Suppressor macrophage treated with lipopolysaccharide for 1 hour (primary cell): Measurements from ENCODE around the gene CITED1.

ENCODE experiments used
- DNase-seq, 3 donors: peaks; one replicate each; pipeline ENCODE4 v3.0.0-alpha.2; 2020 to 2022

CITED1 gene

DNA sequence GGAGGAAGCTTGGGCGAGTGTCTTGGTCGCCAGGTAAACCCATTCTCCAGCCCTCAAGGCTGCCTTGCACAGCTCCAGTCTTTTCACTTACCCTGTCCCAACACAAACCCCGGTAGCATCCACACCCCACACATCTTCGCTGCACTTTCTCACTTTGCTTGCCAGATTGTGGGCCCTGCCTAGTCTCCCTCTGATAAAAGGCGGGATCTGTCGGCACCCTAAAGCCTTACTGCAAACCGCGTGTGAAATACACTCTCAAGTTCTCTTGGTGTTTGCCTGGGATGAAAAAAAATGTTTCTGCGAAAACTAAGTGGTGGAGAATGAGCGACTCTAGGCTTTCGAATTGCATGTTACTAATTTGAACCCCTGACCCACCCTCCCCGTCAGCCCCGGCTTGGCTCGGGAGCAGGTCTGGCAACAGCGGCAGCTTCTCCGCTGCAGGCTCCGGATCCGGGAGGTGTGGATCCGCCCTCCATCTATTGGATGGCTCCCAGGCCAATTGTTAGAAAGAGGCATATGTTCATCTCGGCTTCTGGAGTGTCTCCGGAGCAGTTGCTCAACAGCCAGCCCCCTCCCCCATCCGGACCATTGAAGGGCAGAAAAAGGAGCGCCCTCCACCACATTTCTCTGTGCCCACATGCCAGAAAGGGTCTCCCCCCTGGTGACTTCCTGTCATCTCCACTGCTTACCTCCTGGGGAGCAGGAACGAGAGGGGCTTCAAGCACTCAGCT, 3.0 kb upstream of the CITED1 start:
- DNase-seq, result peak; percentile 38 to 57 (median 49)

DNA sequence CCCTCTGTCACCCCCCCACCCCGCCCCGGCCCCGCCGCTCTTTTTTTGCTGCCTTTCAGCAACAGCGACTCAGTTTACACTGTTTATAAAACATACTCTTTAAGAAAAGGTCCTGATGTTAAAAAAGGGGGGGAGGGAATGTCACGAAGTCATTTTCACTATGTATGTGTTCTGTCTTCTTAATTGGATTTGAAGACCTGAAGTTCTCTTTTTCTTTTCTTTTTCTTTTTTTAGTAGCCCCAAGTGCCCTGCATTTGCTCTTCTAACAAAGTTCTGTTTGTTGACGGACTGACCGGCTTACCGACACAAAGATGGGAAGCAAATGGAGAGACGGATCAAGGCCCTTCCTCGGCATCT, 2.5 kb upstream of the CITED1 start:
- no peak for DNase-seq

DNA sequence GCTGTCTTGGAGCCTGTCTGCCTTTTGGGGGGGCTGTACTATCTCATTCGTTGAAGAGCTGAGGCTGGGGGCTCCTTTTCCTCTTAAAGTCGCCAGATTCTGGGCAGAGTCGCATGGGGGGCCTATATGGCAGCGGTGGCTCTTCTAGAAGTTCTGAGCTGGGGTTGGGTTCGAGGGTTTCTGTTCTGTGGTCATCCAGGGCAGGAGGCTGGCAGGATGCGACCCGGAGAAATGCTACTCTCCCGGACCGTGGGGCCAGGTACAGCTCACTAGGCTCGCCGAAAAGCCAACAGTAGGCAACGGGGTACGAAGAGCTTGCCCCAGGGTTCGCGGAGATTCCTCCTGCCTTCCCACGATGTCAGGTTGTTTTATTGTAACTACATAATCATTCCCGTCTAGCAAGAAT, 1.9 kb upstream of the CITED1 start:
- DNase-seq, result peak in 1 of 3 donors; percentile 3

DNA sequence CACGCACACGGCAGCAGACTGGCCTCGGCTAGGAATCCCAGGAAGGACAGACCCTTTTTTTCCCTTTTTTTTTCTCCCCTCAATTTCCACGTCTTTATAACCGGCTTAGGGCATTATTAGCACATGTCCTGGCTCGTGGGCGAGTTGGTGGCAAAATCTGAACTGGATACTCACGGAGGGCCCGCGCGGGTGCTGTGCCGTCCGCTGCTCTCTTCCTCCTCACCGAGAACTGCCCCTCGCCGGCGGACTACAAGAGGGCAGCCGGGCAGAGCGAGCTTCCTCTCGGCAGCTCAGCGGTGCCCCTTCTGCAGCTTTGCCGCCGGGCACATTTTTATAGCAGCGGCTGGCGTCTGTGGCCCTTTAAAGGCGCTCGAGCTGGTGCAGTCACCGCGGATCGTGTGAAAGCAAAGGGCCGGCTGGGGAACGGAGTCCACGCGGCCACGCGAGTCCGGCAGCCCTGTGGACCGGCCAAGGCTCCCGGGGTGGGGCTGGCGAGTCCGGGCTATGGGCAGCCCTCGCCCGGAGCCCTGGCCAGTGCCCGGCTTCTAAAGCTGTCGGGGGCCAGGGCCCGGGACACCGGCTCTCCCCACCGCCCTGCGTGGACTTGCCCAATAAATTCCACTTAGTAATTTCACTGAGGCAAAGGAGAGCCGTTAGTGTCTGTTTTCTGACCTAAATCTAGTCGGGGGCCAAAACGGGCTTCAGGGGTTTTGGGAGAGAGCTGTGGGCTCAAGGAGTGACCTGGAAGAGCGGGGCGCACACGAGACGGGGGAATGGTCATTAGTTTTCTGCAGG, 1.3 kb upstream of the CITED1 start:
- peak; percentile 68 to 80 (median 75) for DNase-seq

DNA sequence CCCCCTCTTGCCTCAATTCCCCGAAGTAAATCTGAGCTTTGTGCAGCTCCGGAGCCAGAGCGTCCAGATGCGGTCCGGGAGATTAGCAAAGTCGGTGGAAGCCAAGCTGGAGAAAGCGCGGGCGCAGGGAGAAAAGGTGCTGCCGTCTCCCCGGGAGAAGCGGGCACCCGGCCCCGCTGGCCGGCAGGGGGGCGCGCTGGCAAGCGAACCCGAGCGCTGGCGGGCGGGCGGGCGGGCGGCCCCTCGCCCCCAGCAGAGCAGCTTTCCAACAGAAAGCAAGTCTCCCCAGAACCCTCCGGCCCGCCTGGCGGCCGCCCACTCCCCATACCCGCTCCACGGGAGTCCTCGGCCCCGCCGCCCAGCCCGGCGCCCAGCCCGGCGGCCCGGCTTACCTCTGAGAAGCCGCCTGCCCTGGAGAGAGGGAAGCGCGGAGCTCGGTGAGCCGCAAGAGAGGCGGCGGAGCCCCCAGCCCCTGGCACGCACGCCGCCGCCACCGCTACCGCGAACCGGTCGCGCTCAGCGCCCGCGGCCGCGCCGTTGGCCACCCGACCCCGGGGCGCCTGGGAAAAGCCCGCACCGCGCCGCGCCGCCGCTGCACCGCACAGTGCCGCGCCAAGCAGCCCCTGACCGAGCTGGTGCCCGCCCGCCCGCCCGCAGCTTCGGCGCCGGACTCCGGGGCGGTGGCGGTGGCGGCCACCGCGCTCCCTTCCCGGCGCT, 529 bp upstream of the CITED1 start:
- peak in 1 of 3 donors; percentile 27 for DNase-seq

DNA sequence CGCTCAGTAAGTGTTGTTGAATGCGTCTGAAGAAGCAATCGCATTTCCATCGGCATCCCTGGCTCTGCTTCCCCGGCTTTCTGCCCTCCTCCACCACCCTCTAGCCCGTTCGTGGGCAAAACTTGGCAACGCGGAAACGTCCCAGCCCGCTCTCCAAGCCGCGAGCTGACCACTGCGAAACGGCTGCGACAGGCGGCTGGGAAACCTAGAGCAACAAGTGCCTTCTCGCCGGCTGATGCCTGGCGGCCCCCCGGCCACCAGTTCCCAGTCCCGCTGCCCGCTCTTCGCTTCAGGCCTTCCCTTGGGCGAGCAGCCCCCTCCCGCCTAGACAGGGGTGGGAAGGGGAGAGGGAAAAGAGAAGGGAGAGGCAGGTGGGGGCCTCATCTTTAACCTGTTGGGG, 837 bp downstream of the CITED1 start:
- peak in 1 of 3 donors; percentile 5 for DNase-seq

DNA sequence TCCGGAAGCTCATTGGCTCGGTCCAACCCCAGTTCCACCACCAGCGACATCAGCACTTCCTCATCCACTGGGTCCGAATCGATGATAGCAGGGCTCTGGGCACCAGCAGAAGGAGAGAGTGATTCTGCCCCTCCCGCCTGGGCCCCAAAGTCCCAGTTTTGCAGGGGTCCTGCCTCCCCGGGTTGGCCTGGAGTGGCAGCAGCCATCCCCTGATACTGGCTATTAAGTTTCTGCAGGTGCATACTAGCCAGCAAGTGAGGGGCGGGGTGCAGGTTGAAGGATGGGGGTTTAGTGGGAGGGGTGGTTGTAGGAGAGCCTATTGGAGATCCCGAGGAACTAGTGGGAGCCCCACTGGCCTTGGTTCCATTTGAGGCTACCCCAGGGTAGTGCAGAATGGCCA, 3.9 kb downstream of the CITED1 start:
- DNase-seq, result no peak

DNA sequence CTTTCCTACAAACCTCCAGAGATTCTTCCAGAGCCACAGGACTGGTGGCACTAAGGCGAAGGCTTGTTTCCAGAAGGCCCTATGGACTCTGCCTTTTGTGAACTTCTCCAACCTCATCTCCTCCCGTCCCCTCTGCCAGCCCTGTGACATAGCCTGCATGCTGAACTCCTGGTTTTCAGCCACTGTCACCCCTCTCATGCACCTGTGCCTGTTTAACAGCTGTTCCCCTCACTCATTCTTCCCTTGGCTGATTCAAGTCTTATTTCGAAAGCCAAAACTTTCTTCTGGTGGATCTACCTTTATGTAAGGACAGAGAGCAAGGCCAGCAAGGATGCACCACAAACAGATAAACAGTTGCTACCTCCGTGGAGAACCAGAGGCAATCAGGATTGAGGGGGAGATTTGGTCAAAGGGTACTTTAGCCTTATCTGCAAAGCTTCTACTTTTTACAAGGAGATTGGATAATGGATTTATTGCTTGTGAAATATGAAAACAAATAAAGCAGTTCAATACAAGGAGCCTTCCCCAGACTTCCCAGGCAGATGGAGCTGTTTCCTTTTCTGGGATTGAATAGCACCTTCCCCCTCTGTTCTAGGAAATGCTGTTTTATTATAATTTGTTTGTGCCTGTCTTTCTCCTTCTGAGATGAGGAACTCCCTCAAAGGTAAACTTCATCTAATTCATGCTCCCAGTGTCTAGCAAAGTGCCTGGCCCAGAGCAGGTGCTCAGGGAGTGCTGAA, 5.7 kb downstream of the CITED1 start:
- no peak for DNase-seq

DNA sequence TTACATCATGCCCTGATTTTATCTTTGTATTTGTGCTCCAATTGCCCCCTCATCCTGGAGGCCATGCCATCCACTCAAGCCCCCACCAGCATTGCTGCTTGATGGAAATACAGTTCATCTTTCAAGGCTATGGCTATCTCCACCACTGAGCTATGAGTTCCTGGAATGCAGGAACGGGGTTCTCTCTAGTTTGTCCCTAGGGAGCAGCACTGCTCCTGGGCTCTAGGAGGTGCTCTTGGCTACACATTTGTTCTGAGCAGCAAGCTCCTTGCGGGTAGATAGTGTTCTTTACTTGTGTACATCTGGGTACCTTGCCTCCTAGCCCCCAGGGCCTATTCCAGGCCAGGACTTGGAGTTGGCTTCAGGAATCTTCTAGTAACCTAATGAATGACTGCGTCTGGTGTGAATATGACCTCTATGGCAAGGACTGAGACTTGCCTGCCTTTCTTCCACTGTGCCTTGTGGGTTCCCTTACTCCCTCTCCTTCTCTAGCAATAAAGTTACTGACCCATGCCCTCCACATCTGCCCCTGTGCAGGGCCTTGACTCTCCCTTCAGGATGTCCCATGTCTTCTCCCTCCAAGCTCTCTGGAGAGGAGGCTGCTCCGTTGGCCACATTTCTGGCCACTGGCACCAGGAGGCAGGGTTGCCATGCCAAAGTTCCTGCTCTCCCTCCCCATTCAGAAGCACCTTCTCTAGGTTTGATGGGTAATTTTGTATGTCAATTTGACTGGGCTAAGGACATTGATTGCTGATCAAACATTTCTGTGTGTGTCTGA, 7.6 kb downstream of the CITED1 start:
- peak; percentile 39 to 47 (median 39) for DNase-seq

DNA sequence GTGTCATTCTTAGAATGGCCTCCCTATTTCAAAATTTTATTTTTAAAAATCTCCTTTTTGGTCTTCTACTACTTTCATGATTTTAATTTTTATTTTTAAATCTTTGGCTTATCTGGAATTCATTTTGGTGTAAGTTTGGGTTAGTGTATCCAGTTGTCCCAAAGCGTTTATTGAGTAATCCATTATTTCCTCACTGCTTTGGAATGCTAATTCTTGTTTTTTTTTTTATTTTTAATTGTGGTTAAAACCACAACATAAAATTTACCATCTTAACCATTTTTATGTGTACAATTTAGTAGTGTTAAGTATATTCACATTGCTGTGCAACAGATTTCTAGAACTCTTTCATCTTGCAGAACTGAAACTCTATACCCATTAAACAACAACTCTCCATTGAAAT, 8.7 kb downstream of the CITED1 start:
- DNase-seq, result no peak

DNA sequence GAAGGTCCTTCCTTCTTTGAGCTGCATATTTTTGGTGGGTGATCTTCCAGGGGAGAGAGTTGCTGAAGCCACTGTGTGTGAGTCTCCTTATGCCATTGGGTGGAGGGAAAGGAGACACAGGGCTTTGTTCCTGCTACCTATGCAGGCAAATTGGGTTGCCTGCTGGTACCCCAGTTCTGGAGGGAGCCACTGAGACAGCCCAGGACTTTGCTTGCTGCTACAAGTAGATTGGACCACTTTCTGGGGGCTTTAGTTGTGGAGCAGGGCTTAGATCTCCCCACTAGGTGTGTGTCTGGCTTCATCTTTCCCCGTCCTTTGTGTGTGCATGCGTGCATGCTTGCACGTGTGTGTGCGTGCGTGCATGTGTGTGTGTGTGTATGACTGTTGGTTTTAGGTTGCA, 10.0 kb downstream of the CITED1 start:
- no peak for DNase-seq

DNA sequence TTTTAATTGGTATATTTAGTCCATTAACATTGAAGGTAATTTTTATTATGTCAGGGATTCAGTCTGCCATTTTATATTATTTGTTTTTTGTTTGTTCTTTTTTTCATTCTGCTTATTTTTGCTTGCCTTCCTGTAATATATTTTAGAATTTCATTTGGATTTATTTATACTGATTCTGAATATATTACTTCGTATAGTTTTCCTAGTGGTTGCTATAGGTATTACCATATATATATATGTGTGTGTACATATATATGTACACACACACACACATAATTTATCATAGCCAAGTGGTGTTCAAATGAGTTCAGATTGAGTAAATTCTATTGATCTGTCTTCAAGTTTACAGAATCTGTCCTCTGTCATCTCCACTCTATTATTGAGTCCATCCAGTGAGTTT, 11.2 kb downstream of the CITED1 start:
- DNase-seq, result no peak

DNA sequence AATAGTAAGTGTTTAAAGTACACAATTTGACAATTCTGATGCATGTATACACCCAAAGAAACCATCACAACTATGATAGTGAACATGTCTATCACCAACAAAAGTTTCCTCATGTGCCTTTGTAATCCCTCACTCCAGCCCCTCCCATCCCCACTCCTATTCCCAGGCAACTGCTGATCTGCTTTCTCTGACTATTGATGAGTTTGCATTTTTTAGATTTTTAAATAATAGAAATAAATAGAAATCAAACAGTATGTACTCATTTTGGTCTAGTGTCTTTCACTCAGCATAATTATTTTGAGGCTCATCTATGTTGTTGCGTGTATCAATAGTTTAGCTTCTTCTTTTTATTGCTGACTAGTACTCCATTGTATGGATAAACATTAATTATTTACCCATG, 23.4 kb downstream of the CITED1 start:
- no peak for DNase-seq

DNA sequence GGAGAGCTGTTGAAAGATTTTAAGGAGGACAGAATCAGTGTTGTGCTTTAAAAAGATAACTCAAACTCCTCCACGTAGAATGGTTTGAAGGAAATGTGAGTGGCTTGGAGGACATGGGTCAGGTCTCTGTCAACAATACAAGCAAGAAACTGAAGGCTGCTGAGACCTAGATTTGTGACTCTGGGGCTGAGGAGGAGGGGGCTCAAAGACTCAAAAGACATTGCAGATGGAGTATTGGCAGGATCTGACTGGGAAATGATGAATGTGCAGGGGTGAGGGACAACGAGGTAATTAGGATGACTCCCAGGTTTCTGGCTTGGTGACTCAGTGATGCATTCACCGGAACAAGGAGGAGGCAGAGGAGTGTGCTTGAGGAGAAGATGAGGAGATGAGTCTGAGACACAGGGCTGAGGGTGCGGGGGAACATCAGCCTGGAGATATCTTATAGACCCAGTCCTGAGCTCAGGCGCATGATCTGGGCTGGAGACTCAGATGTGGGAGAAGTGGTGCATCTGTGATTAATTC, 25.3 kb downstream of the CITED1 start:
- DNase-seq, result no peak

DNA sequence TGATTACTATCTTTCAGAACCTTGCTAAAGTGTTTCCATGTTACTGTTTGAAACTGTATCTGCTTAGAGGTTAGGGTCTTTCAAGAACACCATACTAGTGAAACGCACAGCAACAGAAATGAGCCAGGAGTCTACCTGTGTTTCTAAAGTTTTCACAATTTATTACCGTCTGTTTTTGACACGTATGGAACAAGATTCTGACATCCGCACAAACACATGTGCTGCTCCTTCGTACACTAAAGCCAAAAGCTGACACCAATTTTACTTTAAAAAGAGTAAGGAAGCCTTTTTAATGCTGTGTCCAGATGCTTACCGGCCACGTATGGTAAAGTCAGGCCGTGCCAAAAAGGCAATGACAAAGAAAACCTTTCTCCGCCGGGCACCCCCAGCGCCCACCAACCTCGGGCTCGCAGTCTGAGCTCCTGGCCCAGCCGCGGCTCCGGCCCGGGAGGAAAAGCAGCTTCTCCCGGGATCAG, 29.2 kb downstream of the CITED1 start:
- no peak for DNase-seq

DNA sequence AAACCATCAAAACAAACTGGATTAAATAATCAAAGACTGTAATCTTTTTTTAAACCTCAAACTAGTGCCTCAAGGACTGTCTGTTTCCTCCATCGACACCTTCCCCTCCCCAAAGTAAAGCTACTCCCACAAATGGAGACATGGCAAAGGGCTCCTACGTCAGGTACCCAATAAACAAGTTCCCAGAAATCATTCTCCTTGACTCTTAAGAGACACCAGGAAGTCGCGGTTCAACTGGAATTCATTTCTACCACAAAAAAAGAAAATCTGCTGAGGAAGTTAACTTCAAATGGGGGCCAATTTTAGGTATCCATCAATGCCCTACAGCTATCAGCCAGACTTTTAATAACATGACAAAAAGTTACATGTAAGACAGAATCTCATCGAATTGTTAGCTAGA, 31.2 kb downstream of the CITED1 start:
- no peak for DNase-seq

DNA sequence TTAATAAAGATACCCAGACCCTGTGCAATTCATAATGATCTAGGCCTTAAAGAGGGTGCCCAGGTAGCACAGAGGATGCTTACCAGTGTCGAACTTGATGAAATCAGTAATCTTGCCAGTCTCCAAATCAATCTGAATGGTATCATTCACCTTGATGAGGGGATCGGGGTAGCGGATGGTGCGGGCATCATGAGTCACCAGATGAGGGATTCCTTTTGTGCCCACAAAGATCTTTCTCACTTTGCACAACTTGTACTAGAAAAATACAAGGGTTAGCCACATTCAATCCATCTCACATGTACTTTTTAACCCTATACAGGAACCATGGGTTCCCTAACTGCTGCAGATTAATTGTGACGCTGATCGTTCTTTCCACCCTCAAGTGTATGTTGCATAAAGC, 32.0 kb downstream of the CITED1 start:
- DNase-seq, result no peak

DNA sequence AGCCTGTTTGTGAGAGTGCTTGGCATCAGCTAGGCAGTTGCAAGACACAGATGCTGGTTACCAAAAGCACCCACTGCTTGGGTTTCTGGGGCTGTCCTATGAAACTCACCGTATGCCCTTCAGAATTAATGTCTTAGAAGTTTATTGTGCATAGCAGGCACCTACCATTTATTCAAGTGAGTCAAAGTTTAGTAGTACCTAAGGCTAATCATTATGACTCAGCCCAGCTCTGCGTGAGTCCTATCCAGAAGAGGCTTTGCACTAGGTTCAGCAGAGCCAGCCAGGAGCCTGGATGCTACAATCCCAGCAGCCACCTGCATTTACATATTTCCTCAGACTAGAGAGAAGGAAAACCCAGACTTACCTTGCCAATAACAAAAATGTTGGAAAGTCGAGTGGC, 32.8 kb downstream of the CITED1 start:
- DNase-seq, result no peak

DNA sequence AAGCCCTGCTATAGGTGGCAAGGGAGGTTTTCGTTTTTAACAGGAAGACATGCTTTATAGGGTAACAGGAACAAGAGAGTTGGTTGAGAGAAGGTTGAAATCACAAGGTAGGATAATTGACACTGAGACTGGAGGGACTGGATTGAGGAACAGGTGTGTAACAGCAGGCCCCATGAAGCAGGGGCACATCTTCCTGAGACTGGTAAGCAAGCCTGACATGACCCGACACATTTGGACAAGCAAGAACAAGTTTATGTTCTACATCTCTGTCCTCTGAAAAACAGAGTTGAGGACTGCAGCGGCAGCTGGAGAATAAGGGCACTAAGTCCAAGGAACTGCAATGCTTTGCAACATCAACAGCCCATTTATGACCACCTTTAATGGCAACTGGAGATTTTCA, 33.9 kb downstream of the CITED1 start:
- no peak for DNase-seq

DNA sequence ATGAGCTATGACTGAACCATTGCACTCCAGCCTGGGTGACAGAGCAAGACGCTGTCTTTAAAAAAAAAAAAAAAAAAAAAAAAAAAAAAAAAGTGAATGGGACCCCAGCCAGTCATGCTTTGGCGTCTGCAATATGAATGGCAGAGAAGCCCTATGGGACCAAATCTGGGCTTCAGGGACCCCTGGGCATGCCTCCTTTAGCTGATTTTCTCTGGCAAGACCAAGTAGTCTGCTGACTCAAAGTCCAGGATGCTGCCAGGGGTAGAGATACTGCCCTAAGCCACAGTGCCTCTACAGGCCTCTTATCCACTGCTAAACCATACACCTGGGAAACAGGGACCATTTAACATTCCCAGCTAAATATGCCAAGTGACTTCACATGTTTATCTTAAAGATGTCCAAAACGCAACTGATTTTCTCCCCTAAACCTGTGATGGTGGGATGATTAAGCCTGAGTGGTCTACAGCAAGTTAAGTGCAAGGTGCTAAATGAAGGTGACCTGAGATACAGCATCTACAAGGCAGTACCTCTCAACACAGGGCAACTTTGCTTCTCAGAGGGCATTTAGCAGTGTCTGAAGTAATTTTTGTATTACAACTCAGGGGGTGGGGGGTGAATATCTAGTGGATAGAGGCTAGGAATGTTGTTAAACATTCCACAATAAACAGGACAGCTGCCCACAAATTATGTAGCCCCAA, 34.5 kb downstream of the CITED1 start:
- DNase-seq, result no peak

DNA sequence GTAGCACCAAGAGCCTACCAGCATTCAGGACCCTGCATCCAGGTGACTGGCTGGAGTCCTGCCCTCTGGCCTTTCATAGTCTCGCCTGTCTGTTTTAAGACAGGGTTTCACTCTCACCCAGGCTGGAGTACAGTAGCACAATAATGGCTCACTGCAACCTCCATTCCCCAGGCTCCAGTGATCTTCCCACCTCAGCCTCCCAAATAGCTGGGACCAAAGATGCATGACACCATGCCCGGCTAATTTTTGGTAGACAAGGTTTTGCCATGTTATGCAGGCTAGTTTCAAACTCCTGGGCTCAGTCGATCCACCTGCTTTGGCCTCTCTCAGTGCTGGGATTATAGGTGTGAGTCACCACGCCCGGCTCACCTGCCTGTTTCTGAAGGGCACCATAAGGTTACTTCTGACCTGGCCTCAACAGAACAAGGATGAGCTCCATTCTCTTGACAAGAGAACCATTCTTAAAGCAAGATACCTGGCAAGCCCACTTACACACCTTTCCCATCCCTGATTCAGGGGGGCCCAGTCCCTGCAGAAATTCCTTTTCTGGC, 35.3 kb downstream of the CITED1 start:
- DNase-seq, result no peak
